Measurements from ENCODE around the gene SARNP.

SARNP gene

GRCh38 chr12:55728939-55729818 lies 88.3 kb downstream of the SARNP start, which contains the start of gene CD63:
CD63 (minus strand) TSS chr12:55729009; CDS start chr12:55728341, 668 bp downstream.
- H3K79me2 ChIP-seq (ENCODE audit: insufficient read depth, low read depth) = peaks cover 13% of the 10 kb centered on the region; the same call in 1 of the 2 replicates

GRCh38 chr12:55728186-55728938 lies 89.2 kb downstream of the SARNP start:
- Histone ChIP-seq H3K79me2 (ENCODE audit: insufficient read depth, low read depth) (peaks cover 13% of the 10 kb centered on the region; the same call in 1 of the 2 replicates), H3K27ac (peak overlapping the region; percentile 63), H3K36me3 (ENCODE audit: insufficient read depth) (no peaks in the 10 kb centered on the region; the same call in 1 of the 2 replicates), H4K20me1 (ENCODE audit: insufficient read depth) (no peaks in the 10 kb centered on the region), H3K4me1 (ENCODE audit: low read depth, poor library complexity, severe bottlenecking) (peaks cover 20% of the 10 kb centered on the region), H3K9ac (peak overlapping the region; percentile 80), H3K4me2 (peak overlapping the region; percentile 87), H3K27me3 (ENCODE audit: insufficient read depth, low read depth) (no peaks in the 10 kb centered on the region), H2AFZ (ENCODE audit: low read depth) (peak overlapping the region; percentile 88), H3K4me3 (IDR thresholded peaks at IDR 0.05; ENCODE audit: insufficient read depth, low read depth, low read length) (peak overlapping the region; percentile 69)
- TF ChIP-seq CTCF (conservative IDR thresholded peaks at IDR 0.05; ENCODE audit: low read depth, low read length) = no peak

More at GRCh38 chr12:55728939-55729818, 88.3 kb downstream of the SARNP start, which contains the start of gene CD63:
- Histone ChIP-seq H3K4me2 (peak within 1 kb of the TSS; percentile 87), H3K4me3 (IDR thresholded peaks at IDR 0.05; ENCODE audit: insufficient read depth, low read depth, low read length) (peak within 1 kb of the TSS; percentile 69), H2AFZ (ENCODE audit: low read depth) (peak within 1 kb of the TSS; percentile 88), H3K27ac (peak within 1 kb of the TSS; percentile 63), H3K27me3 (ENCODE audit: insufficient read depth, low read depth) (no peaks in the 10 kb centered on the region), H3K4me1 (ENCODE audit: low read depth, poor library complexity, severe bottlenecking) (peaks cover 20% of the 10 kb centered on the region), H3K9ac (peak within 1 kb of the TSS; percentile 80), H4K20me1 (ENCODE audit: insufficient read depth) (no peaks in the 10 kb centered on the region), H3K36me3 (ENCODE audit: insufficient read depth) (no peaks in the 10 kb centered on the region; the same call in 1 of the 2 replicates)
- no peak for TF ChIP-seq CTCF (conservative IDR thresholded peaks at IDR 0.05; ENCODE audit: low read depth, low read length)

GRCh38 chr12:55727643-55728185 lies 89.8 kb downstream of the SARNP start:
- Histone ChIP-seq H3K4me2 (peak overlapping the region; percentile 87), H3K36me3 (ENCODE audit: insufficient read depth) (no peaks in the 10 kb centered on the region; the same call in 1 of the 2 replicates), H3K27me3 (ENCODE audit: insufficient read depth, low read depth) (no peaks in the 10 kb centered on the region), H3K9ac (peak overlapping the region; percentile 80; the same call in 1 of the 2 replicates), H3K4me3 (IDR thresholded peaks at IDR 0.05; ENCODE audit: insufficient read depth, low read depth, low read length) (peak overlapping the region; percentile 69), H4K20me1 (ENCODE audit: insufficient read depth) (no peaks in the 10 kb centered on the region), H2AFZ (ENCODE audit: low read depth) (peak overlapping the region; percentile 88; the same call in 1 of the 2 replicates), H3K79me2 (ENCODE audit: insufficient read depth, low read depth) (peaks cover 13% of the 10 kb centered on the region; the same call in 1 of the 2 replicates), H3K27ac (peak overlapping the region; percentile 9; the same call in 1 of the 2 replicates), H3K4me1 (ENCODE audit: low read depth, poor library complexity, severe bottlenecking) (peaks cover 20% of the 10 kb centered on the region)
- no peak for TF ChIP-seq CTCF (conservative IDR thresholded peaks at IDR 0.05; ENCODE audit: low read depth, low read length)

GRCh38 chr12:55726971-55727370 lies 90.6 kb downstream of the SARNP start:
- Histone ChIP-seq H3K79me2 (ENCODE audit: insufficient read depth, low read depth) (peaks cover 13% of the 10 kb centered on the region; the same call in 1 of the 2 replicates), H3K27ac (no peak overlapping the region), H2AFZ (ENCODE audit: low read depth) (no peak overlapping the region), H3K4me2 (peak overlapping the region; percentile 87; the same call in 1 of the 2 replicates), H4K20me1 (ENCODE audit: insufficient read depth) (no peaks in the 10 kb centered on the region), H3K27me3 (ENCODE audit: insufficient read depth, low read depth) (no peaks in the 10 kb centered on the region), H3K4me3 (IDR thresholded peaks at IDR 0.05; ENCODE audit: insufficient read depth, low read depth, low read length) (no peak overlapping the region), H3K4me1 (ENCODE audit: low read depth, poor library complexity, severe bottlenecking) (peaks cover 20% of the 10 kb centered on the region), H3K36me3 (ENCODE audit: insufficient read depth) (no peaks in the 10 kb centered on the region; the same call in 1 of the 2 replicates), H3K9ac (no peak overlapping the region)
- TF ChIP-seq CTCF (conservative IDR thresholded peaks at IDR 0.05; ENCODE audit: low read depth, low read length) = no peak

All from KMS-11 (cell line).